Right atrium auricular region (tissue), 2 donors: Measurements from ENCODE around the gene LSM2. TPM values are rescaled to one million over a fixed set of nuclear protein-coding genes. Genes with fewer than 3 reads are reported as not detected.

Experiments used
- DNase-seq: peaks from one replicate; pipeline ENCODE4 v3.0.0-alpha.2; 2019; ENCODE audit warnings: low spot score
- H3K27ac ChIP-seq, 2 donors: fragments of 200-600 bp; sonication (generic); 1 replicate in 1 of 2; 2 replicates in 1 of 2; pipeline ENCODE4 v1.5.1; 2016 to 2019
- H3K27me3 ChIP-seq, 2 donors: fragments of 200-600 bp; sonication (generic); one replicate each; pipeline versions ENCODE4 v1.5.1 to v1.6.0; 2017 to 2019
- H3K36me3 ChIP-seq: fragments of 200-600 bp; sonication (generic); one replicate; pipeline ENCODE4 v1.5.1; 2016
- H3K4me1 ChIP-seq, 2 donors: fragments of 200-600 bp; sonication (generic); one replicate each; pipeline versions ENCODE4 v1.5.1 to v1.6.0; 2017 to 2019
- H3K4me3 ChIP-seq, 2 donors: fragments of 200-600 bp; sonication (generic); 1 replicate in 1 of 2; 2 replicates in 1 of 2; pipeline ENCODE4 v1.5.1; 2017 to 2019; ENCODE audit warnings: mild to moderate bottlenecking in 1 of 2, moderate library complexity in 1 of 2
- H3K9me3 ChIP-seq, 2 donors: fragments of 200-600 bp; sonication (generic); one replicate each; pipeline ENCODE4 v1.5.1; 2019
- total RNA-seq, 2 donors: library from RNA; depleted of rRNA; stranded (reverse); fragments of >200 nt; gene quantifications; one replicate each; pipeline ENCODE4 v1.1.0, GENCODE V29; 2016
- TF ChIP-seq, protein P1 (sequence below), 2 donors: fragments of 200-600 bp; sonication (generic); IDR thresholded peaks; one replicate each; pipeline ENCODE4 v1.5.1; 2019; ENCODE audit warnings: antibody characterized with exemption in 2 of 2

The LSM2 gene
- total RNA-seq, 2 donors from 2014 or later = 28.8 to 32.0 TPM

GRCh38 chr6:31768363-31769257, 38.2 kb downstream of the LSM2 start:
- no peaks in the 10 kb centered on the region for H3K27me3 ChIP-seq
- no peak for DNase-seq
- H3K4me1 ChIP-seq = peaks cover 0 to 4% of the 10 kb centered on the region in 2 donors
- no peak overlapping the region for H3K4me3 ChIP-seq
- no peak overlapping the region for H3K27ac ChIP-seq
- no peaks in the 10 kb centered on the region for H3K9me3 ChIP-seq
- H3K36me3 ChIP-seq = no peaks in the 10 kb centered on the region
- TF ChIP-seq, protein P1, sequence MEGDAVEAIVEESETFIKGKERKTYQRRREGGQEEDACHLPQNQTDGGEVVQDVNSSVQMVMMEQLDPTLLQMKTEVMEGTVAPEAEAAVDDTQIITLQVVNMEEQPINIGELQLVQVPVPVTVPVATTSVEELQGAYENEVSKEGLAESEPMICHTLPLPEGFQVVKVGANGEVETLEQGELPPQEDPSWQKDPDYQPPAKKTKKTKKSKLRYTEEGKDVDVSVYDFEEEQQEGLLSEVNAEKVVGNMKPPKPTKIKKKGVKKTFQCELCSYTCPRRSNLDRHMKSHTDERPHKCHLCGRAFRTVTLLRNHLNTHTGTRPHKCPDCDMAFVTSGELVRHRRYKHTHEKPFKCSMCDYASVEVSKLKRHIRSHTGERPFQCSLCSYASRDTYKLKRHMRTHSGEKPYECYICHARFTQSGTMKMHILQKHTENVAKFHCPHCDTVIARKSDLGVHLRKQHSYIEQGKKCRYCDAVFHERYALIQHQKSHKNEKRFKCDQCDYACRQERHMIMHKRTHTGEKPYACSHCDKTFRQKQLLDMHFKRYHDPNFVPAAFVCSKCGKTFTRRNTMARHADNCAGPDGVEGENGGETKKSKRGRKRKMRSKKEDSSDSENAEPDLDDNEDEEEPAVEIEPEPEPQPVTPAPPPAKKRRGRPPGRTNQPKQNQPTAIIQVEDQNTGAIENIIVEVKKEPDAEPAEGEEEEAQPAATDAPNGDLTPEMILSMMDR (IDR thresholded peaks at IDR 0.05) = no peak

GRCh38 chr6:31767096-31767645, 39.6 kb downstream of the LSM2 start:
- no peak for DNase-seq
- peaks cover 0 to 4% of the 10 kb centered on the region in 2 donors for H3K4me1 ChIP-seq

DNA sequence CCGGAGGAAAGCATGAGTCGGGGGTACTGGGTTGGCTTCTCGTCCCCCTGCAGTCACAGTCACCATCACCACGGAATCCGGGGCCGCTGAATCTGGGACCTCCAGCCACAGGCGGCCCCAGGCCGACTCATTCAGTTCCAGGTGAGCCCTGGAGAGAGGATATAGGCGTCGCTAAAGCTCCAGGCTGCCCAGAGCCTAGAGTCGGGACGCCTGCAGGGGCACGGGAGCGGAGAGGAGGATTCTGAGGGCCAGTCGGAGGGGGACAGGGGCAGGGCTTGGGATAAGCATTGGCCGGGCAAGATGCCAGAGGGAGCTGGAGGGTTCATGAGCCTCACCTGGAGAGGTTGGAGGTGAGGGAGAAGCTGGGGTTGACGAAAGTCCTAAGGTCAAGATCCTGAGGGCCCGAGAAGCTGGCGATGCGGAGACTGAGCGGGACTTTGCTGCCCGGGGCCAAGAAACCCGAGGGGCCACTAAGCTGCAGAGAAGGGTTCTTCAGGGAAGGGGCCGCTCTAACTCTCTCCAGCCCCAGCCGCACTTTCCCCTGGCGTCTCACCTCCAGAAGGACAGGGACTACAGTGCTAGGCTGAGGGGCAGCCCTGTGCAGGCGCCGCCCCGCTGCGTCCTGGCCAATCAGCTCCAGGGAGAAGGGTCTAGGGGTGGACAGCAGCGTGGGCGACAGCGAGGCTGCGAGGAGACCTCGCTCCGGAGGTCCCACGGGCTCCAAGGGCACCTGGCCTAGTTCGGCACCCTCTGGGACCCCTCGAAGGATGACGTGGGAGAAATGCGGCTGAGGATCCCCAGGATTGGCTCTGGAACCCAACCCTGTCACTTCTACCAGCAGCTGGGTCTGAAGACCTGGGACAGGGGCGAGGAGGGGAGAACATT, 40.6 kb downstream of the LSM2 start:
- DNase-seq = no peak
- Histone ChIP-seq H3K4me3 (peak overlapping the region in 1 of 2 donors; percentile 34), H3K36me3 (no peaks in the 10 kb centered on the region), H3K4me1 (peaks cover 0 to 4% of the 10 kb centered on the region in 2 donors), H3K9me3 (no peaks in the 10 kb centered on the region), H3K27me3 (no peaks in the 10 kb centered on the region), H3K27ac (no peak overlapping the region)
- TF ChIP-seq, protein P1 (IDR thresholded peaks at IDR 0.05) = no peak

More at GRCh38 chr6:31767096-31767645, 39.6 kb downstream of the LSM2 start:
- Histone ChIP-seq H3K27ac (no peak overlapping the region), H3K36me3 (no peaks in the 10 kb centered on the region), H3K27me3 (no peaks in the 10 kb centered on the region), H3K9me3 (no peaks in the 10 kb centered on the region), H3K4me3 (no peak overlapping the region)
- TF ChIP-seq, protein P1 (IDR thresholded peaks at IDR 0.05) = no peak

- Histone ChIP-seq H3K36me3 (no peaks in the 10 kb centered on the region), H3K27ac (no peak overlapping the region), H3K4me1 (peaks cover 0 to 4% of the 10 kb centered on the region in 2 donors), H3K4me3 (no peak overlapping the region), H3K27me3 (no peaks in the 10 kb centered on the region), H3K9me3 (no peaks in the 10 kb centered on the region)
- no peak for DNase-seq
- TF ChIP-seq, protein P1 (IDR thresholded peaks at IDR 0.05) = no peak
Observed at GRCh38 chr6:31765559-31765909, 41.2 kb downstream of the LSM2 start.

- no peak overlapping the region for H3K4me3 ChIP-seq
- no peaks in the 10 kb centered on the region for H3K36me3 ChIP-seq
- H3K27me3 ChIP-seq = no peaks in the 10 kb centered on the region
- no peaks in the 10 kb centered on the region for H3K9me3 ChIP-seq
- no peak overlapping the region for H3K27ac ChIP-seq
- TF ChIP-seq, protein P1 (IDR thresholded peaks at IDR 0.05) = no peak
- H3K4me1 ChIP-seq = peaks cover 0 to 4% of the 10 kb centered on the region in 2 donors
- DNase-seq = no peak
Observed at GRCh38 chr6:31764198-31764597, 42.6 kb downstream of the LSM2 start.
